H9 (cell line): ENCODE data around the gene GPR34. TPM values are rescaled to one million over a fixed set of nuclear protein-coding genes. Genes with fewer than 3 reads are reported as not detected.

ENCODE experiments used
- DNase-seq: peaks from one replicate; pipeline ENCODE4 v3.0.0-alpha.2; 2017
- H2AFZ ChIP-seq: one replicate; pipeline ENCODE4 v1.6.1; 2013; ENCODE audit warnings: mild to moderate bottlenecking, low read length, control low read depth, moderate library complexity
- H2AK5ac ChIP-seq: 2 replicates; pipeline ENCODE4 v1.6.1; 2013; ENCODE audit warnings: low read length, control low read depth, mixed read lengths; ENCODE audit not compliant: insufficient read length
- H2BK120ac ChIP-seq: one replicate; pipeline ENCODE4 v1.6.1; 2013; ENCODE audit warnings: low read depth, mild to moderate bottlenecking, low read length, control low read depth, inconsistent platforms; ENCODE audit not compliant: poor library complexity, severe bottlenecking
- H2BK12ac ChIP-seq: 2 replicates; pipeline ENCODE4 v1.6.1; 2013; ENCODE audit warnings: low read length, control low read depth, mixed read lengths, low read depth; ENCODE audit not compliant: insufficient read length
- H2BK15ac ChIP-seq: 2 replicates; pipeline ENCODE4 v1.6.1; 2013; ENCODE audit warnings: low read depth, low read length, control low read depth
- H2BK20ac ChIP-seq: one replicate; pipeline ENCODE4 v1.6.1; 2013; ENCODE audit warnings: low read depth, mild to moderate bottlenecking, low read length, control low read depth, inconsistent platforms; ENCODE audit not compliant: poor library complexity, severe bottlenecking
- H2BK5ac ChIP-seq: 2 replicates; pipeline ENCODE4 v1.6.1; 2013; ENCODE audit warnings: low read length, control low read depth, mixed read lengths; ENCODE audit not compliant: insufficient read length
- H3K14ac ChIP-seq: 2 replicates; pipeline ENCODE4 v1.6.1; 2013; ENCODE audit warnings: low read length, control low read depth; ENCODE audit not compliant: insufficient read depth
- H3K18ac ChIP-seq: 2 replicates; pipeline ENCODE4 v1.6.1; 2013; ENCODE audit warnings: low read depth, mild to moderate bottlenecking, mixed read lengths, low read length, control low read depth; ENCODE audit not compliant: insufficient read length
- H3K23ac ChIP-seq: 2 replicates; pipeline ENCODE4 v1.6.1; 2013; ENCODE audit warnings: low read length, control low read depth, mixed read lengths, low read depth; ENCODE audit not compliant: insufficient read length
- H3K23me2 ChIP-seq: 2 replicates; pipeline ENCODE4 v1.6.1; 2013; ENCODE audit warnings: low read depth, mild to moderate bottlenecking, mixed read lengths, low read length, control low read depth; ENCODE audit not compliant: insufficient read length, poor library complexity, severe bottlenecking
- H3K27ac ChIP-seq: 2 replicates; pipeline ENCODE4 v1.5.1; 2013; ENCODE audit warnings: low read length, control low read depth, mixed read lengths, low read depth; ENCODE audit not compliant: insufficient read length
- H3K27me3 ChIP-seq: 2 replicates; pipeline ENCODE4 v1.6.1; 2013; ENCODE audit warnings: low read length, control low read depth, inconsistent platforms; ENCODE audit not compliant: insufficient read depth
- H3K4ac ChIP-seq: 2 replicates; pipeline ENCODE4 v1.6.1; 2013; ENCODE audit warnings: low read depth, mild to moderate bottlenecking, control low read depth, inconsistent platforms, low read length, moderate library complexity
- H3K4me1 ChIP-seq: 2 replicates; pipeline ENCODE4 v1.6.1; 2013; ENCODE audit warnings: low read length, control low read depth, inconsistent platforms; ENCODE audit not compliant: insufficient read depth
- H3K4me2 ChIP-seq: 2 replicates; pipeline ENCODE4 v1.6.1; 2013; ENCODE audit warnings: low read length, control low read depth, mixed read lengths; ENCODE audit not compliant: insufficient read length, insufficient read depth
- H3K56ac ChIP-seq: 2 replicates; pipeline ENCODE4 v1.6.1; 2013; ENCODE audit warnings: low read depth, mild to moderate bottlenecking, mixed read lengths, low read length, control low read depth; ENCODE audit not compliant: insufficient read length
- H3K79me1 ChIP-seq: 2 replicates; pipeline ENCODE4 v1.6.1; 2013; ENCODE audit warnings: low read depth, mild to moderate bottlenecking, moderate library complexity, low read length, control low read depth, inconsistent platforms; ENCODE audit not compliant: insufficient read depth, poor library complexity, severe bottlenecking
- H3K79me2 ChIP-seq: 2 replicates; pipeline ENCODE4 v1.6.1; 2013; ENCODE audit warnings: low read length, control low read depth, inconsistent platforms; ENCODE audit not compliant: insufficient read depth
- H3K9ac ChIP-seq: 2 replicates; pipeline ENCODE4 v1.6.1; 2013; ENCODE audit warnings: low read length, control low read depth, mixed read lengths; ENCODE audit not compliant: insufficient read length; ENCODE audit errors: extremely low read depth
- H3K9me3 ChIP-seq: one replicate; pipeline ENCODE4 v1.6.1; 2013; ENCODE audit warnings: low read depth, low read length, inconsistent platforms; ENCODE audit not compliant: control insufficient read depth
- H3T11ph ChIP-seq: one replicate; pipeline ENCODE4 v1.6.1; 2013; ENCODE audit warnings: mild to moderate bottlenecking, low read length, control low read depth, inconsistent platforms
- H4K20me1 ChIP-seq: one replicate; pipeline ENCODE4 v1.6.1; 2013; ENCODE audit not compliant: control insufficient read depth, insufficient read length, insufficient read depth
- H4K5ac ChIP-seq: 2 replicates; pipeline ENCODE4 v1.6.1; 2013; ENCODE audit warnings: low read depth, mild to moderate bottlenecking, mixed read lengths, low read length, control low read depth; ENCODE audit not compliant: insufficient read length
- H4K8ac ChIP-seq: replicated peaks from 2 replicates; pipeline ENCODE4 v1.6.1; 2013; ENCODE audit warnings: low read length, control low read depth, mixed read lengths, low read depth; ENCODE audit not compliant: insufficient read length
- H4K91ac ChIP-seq: 2 replicates; pipeline ENCODE4 v1.6.1; 2013; ENCODE audit warnings: low read depth, mild to moderate bottlenecking, moderate library complexity, mixed read lengths, low read length, control low read depth; ENCODE audit not compliant: insufficient read length
- H3K27ac Mint-ChIP-seq, 3 experiments: 2 replicates in 2 of 3; 3 replicates in 1 of 3; pipeline ENCODE4 v1.8.0; 2020 to 2021; ENCODE audit warnings: mixed read lengths in 3 of 3, mild to moderate bottlenecking in 1 of 3, moderate library complexity in 1 of 3
- H3K27me3 Mint-ChIP-seq: 2 replicates; pipeline ENCODE4 v1.8.0; 2021; ENCODE audit warnings: low read depth, mild to moderate bottlenecking, moderate library complexity, mixed read lengths
- H3K36me3 Mint-ChIP-seq, 3 experiments: 2 replicates in 2 of 3; 3 replicates in 1 of 3; pipeline ENCODE4 v1.8.0; 2020 to 2021; ENCODE audit warnings: low read depth in 3 of 3, mixed read lengths in 3 of 3; ENCODE audit not compliant: insufficient read depth in 1 of 3
- H3K4me1 Mint-ChIP-seq, 2 experiments: 2 replicates each; pipeline ENCODE4 v1.8.0; 2020; ENCODE audit warnings: mixed read lengths in 2 of 2
- H3K4me3 Mint-ChIP-seq, 2 experiments: 2 replicates in 1 of 2; 3 replicates in 1 of 2; pipeline ENCODE4 v1.8.0; 2020 to 2021; ENCODE audit warnings: mild to moderate bottlenecking in 2 of 2, mixed read lengths in 2 of 2, moderate library complexity in 1 of 2
- H3K9me3 Mint-ChIP-seq, 2 experiments: 2 replicates in 1 of 2; 3 replicates in 1 of 2; pipeline ENCODE4 v1.8.0; 2020; ENCODE audit warnings: mild to moderate bottlenecking in 2 of 2, mixed read lengths in 2 of 2, moderate library complexity in 1 of 2
- CTCF ChIP-seq: fragments of 200-600 bp; sonication (generic); conservative IDR thresholded peaks from 3 replicates; pipeline ENCODE4 v1.8.0; 2021; ENCODE audit warnings: antibody characterized with exemption, mild to moderate bottlenecking
- WGBS: extraction: QIAGEN DNeasy Blood & Tissue Kit; methylation state at CpG from one replicate; pipeline ENCODE4 v1.1.7; 2013; ENCODE audit warnings: missing lambda C conversion rate, low lambda C conversion rate, mixed read lengths; ENCODE audit not compliant: insufficient read length; ENCODE audit errors: extremely low coverage; 5-methylcytosine and 5-hydroxymethylcytosine counted together
- total RNA-seq: library from RNA; stranded (reverse); gene quantifications from 2 replicates; pipeline ENCODE4 v1.2.1, GENCODE V29; 2021

GPR34 gene
- total RNA-seq, 1 experiment from 2014 or later, result not detected

DNA sequence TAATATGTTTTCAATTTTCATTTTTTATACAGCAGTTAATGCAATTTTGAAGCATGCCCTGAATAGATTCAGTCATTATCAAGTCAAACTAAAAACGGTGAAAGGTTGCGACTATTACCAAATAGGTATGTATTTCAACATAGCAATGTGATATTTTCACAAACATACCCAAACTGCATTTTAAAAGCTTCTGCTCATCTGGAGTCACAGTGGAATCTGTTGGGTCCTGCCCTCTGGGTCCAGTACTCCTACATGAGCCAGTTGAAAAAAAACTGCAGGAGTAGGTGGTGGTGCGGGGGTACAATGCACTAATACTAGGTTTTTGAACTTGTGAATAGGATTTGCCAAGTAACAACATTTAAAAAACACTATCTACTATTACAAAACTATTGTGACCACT, 938 bp downstream of the GPR34 start:
- H2BK20ac ChIP-seq, result no peak overlapping the region
- no peaks in the 10 kb centered on the region for H3K27me3 ChIP-seq
- H2BK15ac ChIP-seq, result no peak overlapping the region
- no peak overlapping the region for H3K9ac ChIP-seq
- H2AFZ ChIP-seq, result no peak overlapping the region
- no peak overlapping the region for H2BK5ac ChIP-seq
- H3K4me1 ChIP-seq, result no peaks in the 10 kb centered on the region
- no peak overlapping the region for H2BK12ac ChIP-seq
- no peaks in the 10 kb centered on the region for H3K9me3 ChIP-seq
- H4K8ac ChIP-seq, result no peak overlapping the region
- TF ChIP-seq CTCF, result no peak
- H3T11ph ChIP-seq, result no peak overlapping the region
- no peak for DNase-seq
- H2BK120ac ChIP-seq, result no peak overlapping the region
- no peak overlapping the region for H3K23ac ChIP-seq
- no peak overlapping the region for H4K5ac ChIP-seq
- H3K79me2 ChIP-seq, result no peaks in the 10 kb centered on the region
- Mint-ChIP-seq H3K27ac (no peak overlapping the region), H3K9me3 (peaks cover 48 to 51% of the 10 kb centered on the region in 2 experiments), H3K4me3 (no peak overlapping the region), H3K4me1 (no peaks in the 10 kb centered on the region), H3K36me3 (peaks cover 0 to 12% (median 0%) of the 10 kb centered on the region in 3 experiments; a peak in 2 of 7 replicates), H3K27me3 (no peaks in the 10 kb centered on the region)
- no peaks in the 10 kb centered on the region for H3K79me1 ChIP-seq
- H3K4me2 ChIP-seq, result no peak overlapping the region
- H3K27ac ChIP-seq, result no peak overlapping the region
- H3K23me2 ChIP-seq, result no peaks in the 10 kb centered on the region
- H2AK5ac ChIP-seq, result no peak overlapping the region
- no peak overlapping the region for H4K91ac ChIP-seq
- no peak overlapping the region for H3K4ac ChIP-seq
- no peak overlapping the region for H3K18ac ChIP-seq
- no CpG with 5 or more reads among the region's 3 CpGs for WGBS
- no peak overlapping the region for H3K14ac ChIP-seq
- no peak overlapping the region for H3K56ac ChIP-seq
- H4K20me1 ChIP-seq, result no peaks in the 10 kb centered on the region
